HG03432 (cell line): ENCODE data around the gene KLC1.

Experiments
- ATAC-seq: cut with Tn5 transposase; IDR thresholded peaks from one replicate; pipeline ENCODE4 v1.9.1; 2021; ENCODE audit warnings: mild to moderate bottlenecking, moderate library complexity; ENCODE audit not compliant: unreplicated experiment

KLC1 gene

GRCh38 chr14:103715052-103716000, 86.3 kb downstream of the KLC1 start, which contains the start of the genes XRCC3 and ZFYVE21:
Gene XRCC3 (minus strand): TSS chr14:103715451. CDS start chr14:103711087, 4,364 bp downstream.
Gene ZFYVE21 (plus strand): TSS chr14:103715810. CDS start chr14:103715842, 32 bp downstream.
- peak; percentile 93 for ATAC-seq

DNA sequence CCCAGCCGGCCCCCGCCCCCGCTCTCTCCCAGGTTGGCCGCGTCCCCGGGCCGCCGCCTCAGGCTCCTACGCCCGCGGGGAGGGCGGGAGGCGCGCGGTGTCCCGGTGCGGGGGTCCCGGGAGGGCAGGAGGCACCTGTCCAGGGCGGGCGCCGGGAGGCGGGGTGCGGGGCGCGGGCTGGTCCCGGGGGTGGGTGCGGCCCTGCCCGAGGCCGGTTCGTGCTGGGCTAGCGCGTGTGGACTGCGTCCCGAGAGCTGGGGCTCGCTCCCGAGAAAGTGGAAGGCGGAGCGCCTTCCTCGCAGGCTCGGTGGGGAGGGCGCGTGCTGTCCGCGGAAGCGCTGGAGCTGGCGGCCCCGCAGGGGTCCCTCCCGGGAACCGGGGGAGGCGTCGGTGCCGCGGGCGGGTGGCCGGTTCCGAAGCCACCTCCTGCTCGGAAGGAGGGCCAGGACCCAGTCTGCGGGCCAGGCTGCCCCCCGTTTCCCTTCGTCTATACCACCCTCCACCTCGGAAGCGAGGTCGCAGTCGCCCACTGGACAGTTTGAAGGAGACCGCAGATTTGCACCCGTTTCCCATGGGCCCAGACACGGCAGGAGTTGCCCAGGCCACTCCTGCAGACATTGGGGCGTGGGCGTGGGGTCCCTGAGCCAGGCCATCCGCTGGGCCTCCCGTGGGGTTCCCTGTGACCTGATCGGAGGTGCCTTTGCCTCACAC, 87.2 kb downstream of the KLC1 start:
- peak; percentile 11 for ATAC-seq

- no peak for ATAC-seq
Observed at GRCh38 chr14:103716899-103717411, 87.9 kb downstream of the KLC1 start.

DNA sequence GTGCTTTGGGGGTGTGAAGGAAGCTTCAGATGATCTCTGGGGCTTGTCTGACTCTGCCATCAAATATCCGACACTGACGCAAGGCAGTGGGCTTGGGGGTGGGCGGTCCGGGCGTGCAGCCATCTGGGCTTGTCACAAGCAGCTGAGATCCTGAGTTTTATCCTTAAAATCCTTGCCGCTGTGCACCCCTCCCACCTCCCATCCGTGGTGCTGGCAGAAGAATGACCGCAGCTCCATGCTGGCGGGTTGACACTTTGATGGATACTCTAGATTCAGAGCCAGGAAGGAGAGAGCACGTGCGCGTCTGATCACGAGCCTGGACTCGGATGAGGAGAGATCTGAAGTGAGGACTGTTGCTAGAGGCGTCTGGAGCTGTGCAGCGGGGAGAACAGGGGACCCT, 89.6 kb downstream of the KLC1 start:
- ATAC-seq = no peak

DNA sequence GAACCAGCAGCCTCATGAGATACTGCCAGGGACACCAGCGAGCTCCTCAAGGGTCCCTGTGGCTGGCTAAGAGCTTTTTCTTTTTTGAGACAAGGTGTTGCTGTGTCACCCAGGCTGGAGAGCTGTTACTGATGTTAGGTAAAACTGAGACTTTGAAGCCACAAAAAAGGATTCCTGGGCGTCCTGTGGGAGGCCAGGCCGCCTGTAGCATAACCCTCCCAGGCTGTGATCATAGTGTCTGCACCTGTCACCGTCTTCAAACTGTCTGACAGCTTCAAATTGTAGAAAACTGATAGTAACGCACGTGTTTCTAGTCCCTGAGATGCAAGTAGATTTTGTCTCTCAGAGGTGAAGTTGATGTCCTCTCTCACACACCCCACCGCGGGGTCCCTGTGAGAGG, 90.7 kb downstream of the KLC1 start:
- ATAC-seq = no peak

DNA sequence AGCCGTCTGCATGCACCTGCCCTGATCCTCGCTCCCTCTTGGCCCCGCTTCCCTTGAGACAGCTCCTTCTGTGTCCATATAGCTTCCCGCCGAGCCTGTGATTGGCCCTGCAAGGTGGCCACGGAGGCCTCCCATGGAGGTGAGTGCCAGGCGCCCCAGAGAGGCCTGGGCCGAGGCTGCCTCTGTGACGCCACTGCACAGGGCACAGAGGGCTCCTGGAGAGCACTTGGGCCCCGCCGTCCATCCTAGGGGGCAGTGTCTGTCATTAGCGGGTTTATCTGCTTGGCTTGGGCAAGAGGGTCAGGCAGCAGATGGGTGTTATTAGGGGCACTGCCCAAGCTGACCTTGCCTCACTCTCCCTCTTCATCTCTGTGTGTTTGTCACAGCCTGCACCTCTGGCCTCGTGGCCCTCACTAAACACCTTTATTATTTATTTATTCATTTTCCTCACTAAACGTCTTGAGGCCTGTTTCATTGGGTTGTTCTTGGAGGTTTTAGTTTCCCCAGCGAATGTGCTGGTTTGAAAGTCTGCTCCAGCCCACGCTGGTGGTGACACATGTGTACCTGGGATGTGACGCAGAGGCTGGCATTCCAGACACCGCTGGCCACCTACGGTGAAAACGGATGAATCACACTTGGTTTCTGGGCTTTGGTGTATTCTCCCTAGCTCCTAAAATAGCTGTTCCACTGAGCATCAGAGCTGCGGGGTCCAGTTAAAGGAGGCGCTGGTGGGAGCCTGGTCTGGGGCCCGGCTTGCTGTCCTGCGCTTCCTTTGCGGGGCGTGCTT, 92.5 kb downstream of the KLC1 start:
- ATAC-seq = no peak

GRCh38 chr14:103723748-103724081, 94.7 kb downstream of the KLC1 start:
- ATAC-seq = no peak

DNA sequence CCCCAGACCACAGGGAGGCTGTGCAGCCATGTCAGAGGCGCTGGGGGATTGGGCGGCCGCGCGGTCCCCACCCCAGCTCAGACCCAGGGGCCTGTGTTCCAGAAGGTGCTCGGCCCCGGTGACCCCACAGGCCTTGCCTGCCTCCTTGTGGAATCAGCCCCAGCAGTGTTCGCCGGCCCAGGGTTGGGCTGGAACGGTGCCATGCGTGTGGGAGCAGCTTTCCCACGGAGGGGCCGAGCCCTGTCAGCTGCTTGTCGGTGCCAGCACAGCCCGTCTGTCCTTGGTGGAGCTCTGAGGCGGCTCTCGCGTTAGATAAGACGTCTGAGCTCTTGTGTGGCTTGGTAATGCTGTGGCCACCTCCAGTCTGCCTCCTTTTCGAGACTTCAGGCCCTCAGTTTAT, 95.1 kb downstream of the KLC1 start:
- ATAC-seq = no peak

DNA sequence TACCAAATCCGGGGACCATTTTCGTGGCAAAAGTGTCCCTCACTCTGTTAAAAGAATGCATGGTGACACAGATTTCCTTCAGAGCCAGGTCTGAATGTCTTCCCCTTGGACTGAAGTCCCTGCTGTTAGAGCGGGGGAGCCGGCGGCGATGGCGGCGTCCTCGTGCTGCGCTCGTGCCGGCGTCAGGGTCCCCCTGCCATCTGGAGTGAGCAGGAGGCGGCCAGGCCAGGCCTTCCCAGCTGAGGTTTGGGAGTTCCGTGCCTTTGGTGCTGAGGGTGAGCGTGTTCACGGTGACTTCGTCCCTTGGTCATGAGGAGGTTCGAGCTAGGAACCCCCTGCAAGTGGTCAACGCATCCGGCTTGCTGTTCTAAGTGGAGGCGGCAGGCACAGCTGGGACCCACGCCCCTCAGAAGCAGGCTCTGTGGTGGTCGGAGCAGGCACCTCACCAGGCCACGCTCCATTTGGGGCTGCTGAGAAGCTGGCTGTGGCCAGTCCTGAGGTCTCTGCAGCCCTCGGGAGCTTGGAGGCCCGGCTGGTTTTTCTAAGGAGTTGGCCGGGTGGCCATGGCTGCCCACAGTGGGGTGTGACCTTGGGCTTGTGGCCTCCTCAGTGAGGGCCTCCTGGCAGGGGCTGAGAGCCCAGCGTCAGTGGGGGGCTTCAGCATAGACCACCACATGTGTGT, 96.1 kb downstream of the KLC1 start:
- ATAC-seq = no peak

- ATAC-seq = no peak
Observed at GRCh38 chr14:103725739-103726395, 96.9 kb downstream of the KLC1 start.

DNA sequence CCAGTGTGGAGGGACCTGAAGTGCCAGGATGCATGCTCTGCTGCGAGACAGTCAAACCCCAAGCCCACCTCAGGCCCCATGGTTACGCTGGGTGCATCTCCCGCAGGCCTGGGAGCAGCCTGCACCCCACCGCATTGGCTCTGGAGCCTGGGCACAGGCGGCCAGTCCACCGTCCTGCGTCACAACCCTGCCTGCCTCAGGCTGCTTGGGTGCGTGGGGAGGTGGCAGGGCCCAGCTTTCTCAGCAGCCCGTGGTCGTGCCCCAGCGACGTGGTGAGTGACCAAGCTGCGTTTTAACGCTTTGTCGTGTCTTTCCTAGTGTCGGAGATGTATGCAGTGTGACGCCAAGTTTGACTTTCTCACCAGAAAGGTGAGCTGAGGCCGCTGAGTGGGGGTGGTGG, 97.5 kb downstream of the KLC1 start:
- ATAC-seq = no peak

DNA sequence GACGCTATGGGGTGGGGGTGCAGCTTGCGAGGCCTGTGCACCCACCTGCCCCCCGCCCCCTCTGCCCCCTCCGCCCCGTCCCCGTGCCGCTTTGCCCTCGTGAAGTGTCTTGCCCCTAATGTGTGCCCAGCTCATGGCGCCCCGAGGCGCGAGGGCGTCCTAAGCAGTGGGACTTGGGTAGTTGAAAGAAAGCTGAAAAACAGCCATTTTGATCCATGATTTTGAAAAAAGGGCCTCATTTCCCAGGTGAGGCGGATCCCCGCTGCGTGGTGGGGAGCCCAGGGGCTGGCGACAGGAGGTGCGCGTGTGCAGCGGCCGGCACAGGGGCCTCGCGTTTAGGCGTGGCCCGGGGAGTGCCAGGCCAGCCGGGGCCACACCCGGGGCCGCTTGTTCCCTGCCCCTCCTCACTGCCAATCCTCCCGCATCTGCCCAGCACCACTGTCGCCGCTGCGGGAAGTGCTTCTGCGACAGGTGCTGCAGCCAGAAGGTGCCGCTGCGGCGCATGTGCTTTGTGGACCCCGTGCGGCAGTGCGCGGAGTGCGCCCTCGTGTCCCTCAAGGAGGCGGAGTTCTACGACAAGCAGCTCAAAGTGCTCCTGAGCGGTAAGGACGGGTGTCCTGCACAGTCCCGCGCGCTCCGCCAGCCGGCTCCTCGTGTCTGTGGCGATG, 98.4 kb downstream of the KLC1 start:
- ATAC-seq = no peak

DNA sequence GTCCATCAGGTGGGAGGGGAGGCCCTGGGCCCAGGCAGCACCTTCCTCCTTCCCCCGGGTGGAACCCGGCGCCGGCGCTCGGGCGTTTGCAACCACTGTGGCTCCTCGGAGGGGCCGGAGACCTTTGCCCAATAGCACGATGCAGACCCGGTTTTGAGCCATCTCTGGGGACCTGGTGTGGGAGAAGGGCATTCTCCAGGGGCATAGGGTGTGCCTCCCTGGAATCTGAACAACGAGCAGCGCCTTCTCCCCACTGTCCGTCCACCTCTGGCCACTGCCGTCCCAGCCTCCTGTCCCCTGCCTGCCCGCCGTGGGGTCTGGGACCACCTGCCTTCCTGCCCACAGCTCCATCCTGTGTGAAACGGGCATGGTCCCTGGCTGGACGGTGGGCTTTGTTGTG, 99.1 kb downstream of the KLC1 start:
- ATAC-seq = no peak

GRCh38 chr14:103728721-103729120, 99.7 kb downstream of the KLC1 start:
- ATAC-seq = no peak

- no peak for ATAC-seq
Observed at GRCh38 chr14:103729496-103730448, 100.8 kb downstream of the KLC1 start.

GRCh38 chr14:103730490-103731035, 101.6 kb downstream of the KLC1 start:
- ATAC-seq = no peak

GRCh38 chr14:103731481-103731880, 102.5 kb downstream of the KLC1 start:
- no peak for ATAC-seq
